HepG2 (cell line): ENCODE measurements around the gene SNAP91. TPM values are rescaled to one million over a fixed set of nuclear protein-coding genes. Genes with fewer than 3 reads are reported as not detected.

Source experiments
- ATAC-seq: fragments of 200-7000 bp; cut with Tn5 transposase; 3 replicates; pipeline ENCODE4 v1.9.1; 2020; ENCODE audit warnings: mild to moderate bottlenecking, moderate library complexity
- BruUV-seq: library from RNA; stranded (reverse); fragments of 400-500 nt; replicated peaks from 2 replicates; lab custom pipeline; 2021; lab: Mats Ljungman, UMichigan
- CTCF ChIA-PET: fragments of 300-600 bp; formaldehyde crosslinking; extraction: SDS; loops from one replicate; lab custom pipeline; 2021; ENCODE audit warnings: low total read pairs, inconsistent platforms, low intra/inter-chr PET ratio; lab: Yijun Ruan, JAX
- POLR2A ChIA-PET: fragments of 350-600 bp; sonication (Branson Sonifier 250); formaldehyde crosslinking; loops from one replicate; lab custom pipeline; 2020; ENCODE audit warnings: antibody characterized with exemption, inconsistent platforms; lab: Yijun Ruan, JAX
- DNase-seq: peaks from one replicate; pipeline ENCODE4 v3.0.0-alpha.2; 2015; ENCODE audit warnings: low spot score
- FAIRE-seq: peaks from 3 replicates; lab custom pipeline; 2011; peaks lifted over from hg19 to GRCh38; lab: Jason Lieb, UNC
- H2AFZ ChIP-seq: one replicate; pipeline ENCODE4 v1.6.1; 2011; ENCODE audit warnings: low read length, inconsistent platforms
- H3K27ac ChIP-seq: fragments of 300-600 bp; 3 replicates; pipeline ENCODE4 v1.8.0; 2011; ENCODE audit warnings: mixed run types, mild to moderate bottlenecking, mixed read lengths, low read length, inconsistent platforms; ENCODE audit not compliant: insufficient read depth; ENCODE audit errors: extremely low read length
- H3K27me3 ChIP-seq, 2 experiments: fragments of 200-600 bp in 1 of 2; 2 replicates in 1 of 2; 3 replicates in 1 of 2; pipeline versions ENCODE4 v1.6.0 to v1.8.0; 2011; ENCODE audit warnings: low read length in 2 of 2, mild to moderate bottlenecking in 2 of 2, moderate library complexity in 2 of 2, inconsistent platforms in 1 of 2; ENCODE audit not compliant: insufficient read depth in 2 of 2, control insufficient read depth in 1 of 2
- H3K36me3 ChIP-seq, 2 experiments: fragments of 200-600 bp in 1 of 2; replicated peaks in 1 of 2; 2 replicates in 1 of 2; 3 replicates in 1 of 2; pipeline versions ENCODE4 v1.5.1 to v1.8.0; 2011; ENCODE audit warnings: low read length in 2 of 2, inconsistent platforms in 1 of 2; ENCODE audit not compliant: insufficient read depth in 2 of 2, control insufficient read depth in 1 of 2
- H3K4me1 ChIP-seq: 2 replicates; pipeline ENCODE4 v1.5.1; 2012; ENCODE audit warnings: low read length, inconsistent platforms; ENCODE audit not compliant: insufficient read depth
- H3K4me2 ChIP-seq: 2 replicates; pipeline ENCODE4 v1.6.0; 2011; ENCODE audit warnings: low read depth, low read length, inconsistent platforms
- H3K4me3 ChIP-seq, 3 experiments: fragments of 200-600 bp in 1 of 3; sonication (generic), shearing (Covaris generic) in 1 of 3; replicated peaks in 1 of 3; 2 replicates each; pipeline ENCODE4 v1.5.1; 2011 to 2016; ENCODE audit warnings: low read length in 3 of 3, inconsistent platforms in 2 of 3, low read depth in 2 of 3, mild to moderate bottlenecking in 2 of 3, control low read depth in 1 of 3, mixed read lengths in 1 of 3; ENCODE audit not compliant: insufficient read depth in 1 of 3
- H3K79me2 ChIP-seq: one replicate; pipeline ENCODE4 v1.6.1; 2011; ENCODE audit warnings: low read length, inconsistent platforms; ENCODE audit not compliant: insufficient read depth
- H3K9ac ChIP-seq: 2 replicates; pipeline ENCODE4 v1.6.0; 2011; ENCODE audit warnings: mild to moderate bottlenecking, low read depth, low read length, inconsistent platforms; ENCODE audit not compliant: insufficient read depth
- H3K9me3 ChIP-seq: 2 replicates; pipeline ENCODE4 v1.5.1; 2012; ENCODE audit warnings: mild to moderate bottlenecking, low read length
- H4K20me1 ChIP-seq: 2 replicates; pipeline ENCODE4 v1.6.0; 2011; ENCODE audit warnings: inconsistent platforms, mild to moderate bottlenecking, low read length, moderate library complexity; ENCODE audit not compliant: insufficient read depth
- AHDC1 ChIP-seq: sonication (generic); formaldehyde crosslinking; IDR thresholded peaks from 2 replicates; pipeline ENCODE4 v1.5.1; 2020; ENCODE audit warnings: mild to moderate bottlenecking, missing genetic modification reagents, borderline replicate concordance
- ATF5 ChIP-seq: sonication (generic); formaldehyde crosslinking; IDR thresholded peaks from 2 replicates; pipeline ENCODE4 v1.4.0; 2020; ENCODE audit warnings: mild to moderate bottlenecking, low read depth, missing genetic modification reagents
- ATRX ChIP-seq: sonication (generic); formaldehyde crosslinking; IDR thresholded peaks from 2 replicates; pipeline ENCODE4 v1.4.0; 2020; ENCODE audit warnings: missing genetic modification reagents, borderline replicate concordance
- EED ChIP-seq: sonication (generic); formaldehyde crosslinking; IDR thresholded peaks from 2 replicates; pipeline ENCODE4 v1.5.0; 2020; ENCODE audit warnings: mild to moderate bottlenecking, missing genetic modification reagents
- GATA4 ChIP-seq: sonication (generic); IDR thresholded peaks from 2 replicates; pipeline ENCODE4 v1.6.1; 2016; ENCODE audit warnings: antibody characterized with exemption, low read depth, borderline replicate concordance
- HDAC2 ChIP-seq: sonication (generic); formaldehyde crosslinking; IDR thresholded peaks from 2 replicates; pipeline ENCODE4 v1.4.0; 2020; ENCODE audit warnings: missing genetic modification reagents
- ISX ChIP-seq: sonication (generic); formaldehyde crosslinking; conservative IDR thresholded peaks from 2 replicates; pipeline ENCODE4 v1.5.0; 2020; ENCODE audit warnings: missing genetic modification reagents
- MYNN ChIP-seq: sonication (generic); formaldehyde crosslinking; IDR thresholded peaks from 2 replicates; pipeline ENCODE4 v1.4.0; 2020; ENCODE audit warnings: mild to moderate bottlenecking, low read depth, missing genetic modification reagents
- RELA ChIP-seq: sonication (generic); formaldehyde crosslinking; IDR thresholded peaks from 2 replicates; pipeline ENCODE4 v1.4.0; 2020; ENCODE audit warnings: missing genetic modification reagents
- SOX6 ChIP-seq, 2 experiments: fragments of 450-650 bp in 1 of 2; sonication (generic) in 1 of 2; formaldehyde crosslinking in 1 of 2; IDR thresholded peaks; 2 replicates each; pipeline versions ENCODE4 v1.4.0 to v1.6.1; 2017 to 2020; ENCODE audit warnings: antibody characterized with exemption in 1 of 2, mild to moderate bottlenecking in 1 of 2, missing genetic modification reagents in 1 of 2
- TEAD2 ChIP-seq: sonication (generic); formaldehyde crosslinking; IDR thresholded peaks from 2 replicates; pipeline ENCODE4 v1.9.0; 2021; ENCODE audit warnings: missing genetic modification reagents
- TEF ChIP-seq: sonication (generic); formaldehyde crosslinking; IDR thresholded peaks from 2 replicates; pipeline ENCODE4 v1.5.0; 2020; ENCODE audit warnings: missing genetic modification reagents
- ZBTB21 ChIP-seq: sonication (generic); formaldehyde crosslinking; IDR thresholded peaks from 2 replicates; pipeline ENCODE4 v1.4.0; 2020; ENCODE audit warnings: missing genetic modification reagents
- ZBTB38 ChIP-seq: sonication (generic); formaldehyde crosslinking; IDR thresholded peaks from 2 replicates; pipeline ENCODE4 v1.5.1; 2020; ENCODE audit warnings: mild to moderate bottlenecking, missing genetic modification reagents
- ZNF460 ChIP-seq: sonication (generic); formaldehyde crosslinking; IDR thresholded peaks from 2 replicates; pipeline ENCODE4 v1.5.1; 2020; ENCODE audit warnings: missing genetic modification reagents, mild to moderate bottlenecking, borderline replicate concordance
- ZNF740 ChIP-seq: sonication (generic); formaldehyde crosslinking; IDR thresholded peaks from 2 replicates; pipeline ENCODE4 v1.4.0; 2020; ENCODE audit warnings: missing genetic modification reagents
- ZNF772 ChIP-seq: sonication (generic); formaldehyde crosslinking; IDR thresholded peaks from 2 replicates; pipeline ENCODE4 v1.5.0; 2020; ENCODE audit warnings: mild to moderate bottlenecking, missing genetic modification reagents
- WGBS: methylation state at CpG from one replicate; pipeline ENCODE4 v1.1.6; 2017; ENCODE audit warnings: low lambda C conversion rate; 5-methylcytosine and 5-hydroxymethylcytosine counted together
- in situ Hi-C: cut with HindIII; loops from 2 replicates; pipeline ENCODE4 v1.10.0; 2017; ENCODE audit warnings: low pct_unique_long_range_greater_than_20kb; ENCODE audit not compliant: extremely low pct_ligation_motif_present
- intact Hi-C: fragments of 100-400 bp; cut with micrococcal nuclease; formaldehyde crosslinking; loops from one replicate; pipeline ENCODE4 v1.10.0; 2022; ENCODE audit not compliant: unreplicated experiment
- polyA plus RNA-seq, 8 experiments: library from polyadenylated mRNA; depleted of rRNA in 3 of 8; stranded (reverse) in 7 of 8; unstranded in 1 of 8; fragments of >200 nt; fragmentation: Illumina TruSeq in 4 of 8; extraction: Trizol in 4 of 8; gene quantifications; 2 replicates each; pipeline versions ENCODE4 v1.2.1 to v1.2.3, GENCODE V29; 2011 to 2016; ENCODE audit warnings: low read depth in 4 of 8, missing spikeins in 1 of 8, mixed read lengths in 1 of 8; ENCODE audit not compliant: insufficient read depth in 1 of 8
- total RNA-seq, 5 experiments: library from RNA; depleted of rRNA; stranded (reverse); fragments of >200 nt; fragmentation: Illumina TruSeq; extraction: Trizol; gene quantifications; 2 replicates each; pipeline ENCODE4 v1.2.3, GENCODE V29; 2016; ENCODE audit warnings: low read depth in 1 of 5

The SNAP91 gene
- total and polyA plus RNA-seq, 2 of the 13 experiments (the other 11 are each of a cell fraction or from before 2014, with no cell fraction given), result not detected

- TF ChIP-seq TEF (no peak), TEAD2 (CRISPR knock-in tag) (no peak), ZBTB21 (CRISPR knock-in tag) (no peak), ATRX (no peak)
Measured at GRCh38 chr6:83633609-83634008, 75.3 kb downstream of the SNAP91 start (continued).

- H3K4me1 ChIP-seq, result no peaks in the 10 kb centered on the region
- no TSS peak for BruUV-seq
- H3K27me3 ChIP-seq, result no peaks in the 10 kb centered on the region
- H3K9ac ChIP-seq, result no peak overlapping the region
- no peak overlapping the region for H3K27ac ChIP-seq
- no peak overlapping the region for H3K4me2 ChIP-seq
- H3K9me3 ChIP-seq, result no peaks in the 10 kb centered on the region
- DNase-seq (no peak), FAIRE-seq (no peak), ATAC-seq (no peak)
- POLR2A ChIA-PET, result no interaction called here
- 0% methylated on average over 2 of the region's 2 CpGs for WGBS
- intact Hi-C loops (no loop called here), in situ Hi-C loops (no loop called here)
- no peaks in the 10 kb centered on the region for H3K79me2 ChIP-seq
- CTCF ChIA-PET, result no interaction called here
- H4K20me1 ChIP-seq, result no peaks in the 10 kb centered on the region
- H2AFZ ChIP-seq, result no peak overlapping the region
- H3K36me3 ChIP-seq, result no peaks in the 10 kb centered on the region
- no peak overlapping the region for H3K4me3 ChIP-seq
- TF ChIP-seq ZBTB38 (CRISPR knock-in tag), result no peak
- TF ChIP-seq EED, result no peak
- no peak for TF ChIP-seq SOX6 (IDR thresholded peaks at IDR 0.05)
- TF ChIP-seq SOX6 (CRISPR knock-in tag; IDR thresholded peaks at IDR 0.05), result no peak
- TF ChIP-seq ZNF460 (CRISPR knock-in tag), result no peak
- no peak for TF ChIP-seq ATRX
- no peak for TF ChIP-seq MYNN
- TF ChIP-seq RELA (CRISPR knock-in tag), result no peak
- TF ChIP-seq ATF5 (CRISPR knock-in tag), result no peak
- TF ChIP-seq GATA4, result no peak
- no peak for TF ChIP-seq HDAC2 (CRISPR knock-in tag)
- no peak for TF ChIP-seq ZNF740
- no peak for TF ChIP-seq ZNF772 (CRISPR knock-in tag)
- TF ChIP-seq AHDC1 (CRISPR knock-in tag), result no peak
- TF ChIP-seq ISX (CRISPR knock-in tag), result no peak
Measured at GRCh38 chr6:83633149-83633548, 75.8 kb downstream of the SNAP91 start.
